Fibroblast of skin of left biceps (primary cell): ENCODE measurements around the gene OSBPL3.

Experiments
- DNase-seq, 2 experiments: peaks; one replicate each; pipeline ENCODE4 v3.0.0-alpha.2; 2013; ENCODE audit warnings: low read depth in 2 of 2

The OSBPL3 gene

DNA sequence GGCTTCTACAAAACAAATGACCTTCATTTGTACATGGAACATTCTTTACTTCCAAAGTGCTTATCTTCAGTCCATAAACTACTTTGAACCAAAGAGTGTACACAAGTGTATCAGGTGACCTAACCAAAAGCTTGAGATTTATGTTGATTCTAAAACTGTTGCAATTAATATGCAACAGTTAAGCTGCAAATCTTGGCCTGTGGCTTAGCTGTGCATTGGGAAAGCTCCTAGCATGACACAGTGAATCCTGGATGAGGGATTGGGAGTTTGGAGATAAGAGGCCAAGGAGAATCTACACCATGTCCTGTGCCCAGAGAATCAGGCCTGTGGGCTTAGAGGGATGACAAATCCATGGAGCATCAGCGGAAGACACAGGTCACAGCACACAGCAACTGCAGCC lies 117.5 kb downstream of the OSBPL3 start:
- DNase-seq = no peak

GRCh38 chr7:24861336-24861735 lies 118.6 kb downstream of the OSBPL3 start:
- DNase-seq = no peak

DNA sequence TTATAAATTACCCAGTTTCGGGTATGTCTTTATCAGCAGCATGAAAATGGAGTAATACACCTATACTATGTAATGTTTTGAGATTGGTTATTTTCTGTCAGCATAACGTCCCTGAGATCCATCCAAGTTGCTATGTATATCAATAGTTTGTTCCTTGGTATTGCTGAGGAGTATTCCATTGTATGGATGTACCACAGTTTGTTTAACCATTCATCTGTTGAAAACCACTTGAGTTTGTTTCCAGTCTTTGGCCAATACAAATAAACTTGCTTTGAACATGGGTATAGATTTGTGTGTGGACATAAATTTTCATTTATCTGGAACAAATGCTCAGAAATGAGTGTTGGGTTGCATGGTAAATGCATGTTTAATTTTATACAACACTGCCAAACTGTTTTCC lies 119.4 kb downstream of the OSBPL3 start:
- no peak for DNase-seq

- DNase-seq = no peak
Measured at GRCh38 chr7:24858108-24858977, 121.6 kb downstream of the OSBPL3 start.

- DNase-seq = no peak
Measured at GRCh38 chr7:24857623-24858022, 122.4 kb downstream of the OSBPL3 start.

- peak; percentile 21 to 25 for DNase-seq
Measured at GRCh38 chr7:24854866-24855265, 125.1 kb downstream of the OSBPL3 start.

GRCh38 chr7:24851786-24852185 lies 128.2 kb downstream of the OSBPL3 start:
- DNase-seq = no peak

DNA sequence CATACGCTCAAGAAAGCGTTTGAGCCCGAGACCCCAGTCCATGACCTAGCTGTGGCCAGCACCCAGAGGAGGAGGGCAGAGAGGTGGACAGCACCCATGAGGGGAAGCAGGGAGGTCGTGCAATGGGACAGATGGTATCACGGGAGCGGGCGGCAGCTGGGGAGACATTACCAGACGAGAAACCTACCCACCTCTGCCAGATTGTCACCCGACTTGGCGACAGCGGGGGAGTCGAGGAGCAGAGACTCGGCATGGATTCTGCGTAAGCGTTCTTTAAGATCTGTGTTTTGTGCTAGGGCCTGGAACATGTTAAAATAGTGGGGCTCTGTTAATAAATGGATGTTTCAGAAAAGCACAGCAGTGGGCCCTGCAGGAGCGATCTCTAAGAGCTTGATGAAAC lies 131.1 kb downstream of the OSBPL3 start:
- no peak for DNase-seq

- no peak for DNase-seq
Measured at GRCh38 chr7:24847754-24848153, 132.2 kb downstream of the OSBPL3 start.

GRCh38 chr7:24843821-24844434 lies 136.1 kb downstream of the OSBPL3 start:
- no peak for DNase-seq

GRCh38 chr7:24842449-24843241 lies 137.3 kb downstream of the OSBPL3 start:
- DNase-seq = no peak

DNA sequence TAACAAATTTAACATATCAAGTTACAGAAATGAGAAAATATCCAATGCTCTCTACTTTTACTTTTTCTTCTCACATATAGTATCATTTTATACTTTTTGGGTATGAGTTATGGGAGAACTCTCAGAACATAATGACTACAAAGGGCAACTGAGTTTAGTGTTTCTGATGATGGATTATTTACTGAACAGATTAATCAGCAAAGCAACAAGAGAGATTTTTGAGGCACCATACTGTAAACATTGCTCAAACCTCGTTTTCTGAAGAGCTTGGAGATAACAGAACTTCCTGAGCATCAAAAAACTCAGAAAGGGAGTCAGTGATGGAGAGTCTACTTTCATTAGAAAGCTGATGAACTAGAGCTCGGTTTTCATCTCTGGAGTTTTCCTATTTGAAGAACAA lies 137.9 kb downstream of the OSBPL3 start:
- DNase-seq = no peak

GRCh38 chr7:24840563-24840962 lies 139.4 kb downstream of the OSBPL3 start:
- DNase-seq = no peak

DNA sequence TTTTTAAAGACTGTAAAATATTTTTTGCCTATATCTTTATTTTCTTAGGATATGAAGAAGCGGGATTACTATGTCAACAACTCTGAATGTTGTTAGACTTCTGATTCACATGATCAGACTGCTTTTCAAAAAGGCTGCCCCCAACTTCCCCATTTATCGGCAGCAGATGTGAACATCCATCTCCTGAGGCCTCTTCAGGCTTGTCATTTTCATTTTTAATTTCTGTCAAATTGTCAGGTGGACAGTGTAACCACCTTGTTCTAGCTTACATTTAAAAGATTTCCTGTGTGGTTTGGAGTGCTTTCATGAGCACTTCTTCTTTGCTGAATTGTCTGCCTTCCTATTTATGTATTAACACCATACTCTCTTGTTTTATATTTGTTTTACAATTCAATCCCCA lies 143.9 kb downstream of the OSBPL3 start:
- no peak for DNase-seq

- DNase-seq = no peak
Measured at GRCh38 chr7:24835643-24836042, 144.3 kb downstream of the OSBPL3 start.

DNA sequence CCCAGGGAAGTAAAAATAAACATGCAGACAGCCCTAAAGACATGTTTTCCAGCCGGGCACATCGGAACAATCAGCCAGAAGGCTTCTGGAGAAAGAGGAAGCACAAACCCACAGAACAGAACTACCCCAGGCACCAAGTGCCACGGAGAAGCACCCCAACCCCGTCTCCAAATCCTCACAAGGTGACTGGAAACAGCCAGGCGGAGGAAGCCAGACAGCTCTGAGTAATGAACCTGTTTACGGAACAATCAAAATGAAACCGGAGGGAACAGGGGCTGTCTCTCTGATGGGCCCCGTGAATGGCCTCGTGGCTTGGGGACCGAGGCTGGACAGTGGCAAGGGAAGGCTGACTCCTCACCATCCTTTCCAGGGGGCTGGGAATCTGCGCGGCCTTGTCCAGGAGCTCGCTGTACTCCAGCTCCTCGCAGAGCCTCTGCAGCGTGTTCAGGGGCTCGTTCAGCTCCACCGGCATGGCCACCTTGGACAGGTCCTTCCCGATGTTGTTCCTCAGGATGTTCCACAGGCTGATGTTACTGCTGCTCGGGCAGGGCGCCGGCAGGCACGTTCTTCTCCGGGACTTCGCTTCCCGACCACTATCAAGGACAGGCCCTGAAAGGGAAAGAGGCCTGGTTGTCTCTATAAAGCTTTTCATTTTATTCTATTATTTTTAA lies 145.7 kb downstream of the OSBPL3 start:
- no peak for DNase-seq

GRCh38 chr7:24833549-24833948 lies 146.4 kb downstream of the OSBPL3 start:
- no peak for DNase-seq

DNA sequence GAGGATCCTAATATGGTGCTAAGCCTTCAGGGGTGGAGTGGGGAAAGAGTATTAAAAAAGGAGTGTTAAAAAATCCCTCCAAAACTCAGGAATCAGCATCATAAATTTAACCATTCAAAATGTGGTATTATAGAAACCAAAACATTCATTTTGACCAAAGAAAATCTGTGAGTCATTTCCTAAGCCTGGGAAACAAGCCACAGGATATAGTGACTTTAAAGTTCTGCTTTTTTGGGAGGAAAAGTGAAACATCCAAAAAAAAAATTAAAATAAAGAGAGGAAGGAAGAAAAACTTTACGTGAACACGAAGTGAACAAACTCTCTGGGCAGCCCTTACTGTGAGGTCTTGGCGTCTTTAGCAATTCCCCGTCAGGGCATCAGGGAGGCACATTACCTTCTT lies 148.7 kb downstream of the OSBPL3 start:
- DNase-seq = peak in 1 of 2 experiments; percentile 44

DNA sequence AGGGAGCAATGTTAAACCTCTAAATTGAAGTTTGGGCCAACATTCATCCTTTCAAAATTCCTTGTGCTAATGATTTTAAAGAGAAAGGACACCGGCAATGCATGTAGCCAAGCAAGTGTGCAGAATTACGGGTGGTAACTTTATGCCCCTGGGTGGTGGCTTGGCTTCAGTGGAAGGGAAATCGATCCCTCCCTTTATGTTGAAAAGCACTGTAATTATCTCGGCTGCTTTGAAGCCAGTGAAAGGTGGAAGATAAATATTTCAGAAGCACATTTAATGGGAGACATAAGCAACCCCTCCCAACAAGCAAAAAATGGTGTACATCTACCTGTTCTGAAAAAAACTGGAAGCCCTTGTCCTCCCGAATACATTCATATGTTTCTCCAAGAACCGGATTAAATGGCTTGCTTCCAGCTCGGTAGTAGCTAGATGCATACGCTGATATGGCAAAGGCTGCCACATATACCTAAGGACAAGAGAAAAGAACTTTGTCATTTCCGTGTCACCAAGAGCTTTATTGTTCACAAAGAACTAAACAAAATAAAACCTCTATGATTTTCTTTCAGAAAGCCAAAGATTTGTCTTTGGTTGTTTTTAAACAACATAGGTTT lies 149.4 kb downstream of the OSBPL3 start:
- no peak for DNase-seq

GRCh38 chr7:24829787-24830186 lies 150.2 kb downstream of the OSBPL3 start:
- no peak for DNase-seq

DNA sequence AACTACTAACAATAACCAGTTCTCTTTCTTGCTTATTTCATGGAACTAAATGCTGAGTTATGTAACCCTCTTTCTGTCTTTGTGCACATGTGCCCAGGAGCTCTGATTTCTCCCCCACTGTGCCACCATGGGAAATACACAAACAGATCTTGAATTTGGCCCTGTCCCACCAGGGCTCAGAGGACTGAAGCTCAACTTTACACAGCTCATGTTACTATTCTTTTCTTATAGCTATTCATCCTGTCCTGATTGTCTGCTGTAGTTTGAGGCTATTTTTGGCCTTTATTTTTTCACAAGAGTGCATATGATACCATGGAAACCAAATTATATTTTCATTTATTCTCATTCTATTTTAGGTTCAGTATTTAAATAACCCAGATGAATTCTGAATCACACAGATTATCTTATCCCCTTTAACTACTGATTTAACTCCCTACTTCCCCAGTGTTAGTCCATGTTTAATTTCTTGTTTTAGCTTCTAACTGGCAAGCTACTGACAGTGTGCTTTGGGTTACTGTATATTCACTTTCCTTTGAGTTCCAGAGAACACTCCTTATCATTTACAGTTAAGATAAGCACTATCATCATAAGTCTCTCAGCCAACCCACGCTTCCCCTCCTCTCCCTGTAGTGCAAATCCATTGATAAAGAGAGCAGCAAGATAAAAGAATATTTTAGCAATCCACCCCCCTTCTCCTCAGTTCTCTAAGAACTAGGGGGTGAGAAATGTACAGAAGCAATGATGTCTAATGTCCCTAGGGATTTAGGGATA lies 150.9 kb downstream of the OSBPL3 start:
- DNase-seq = no peak
